ENCODE measurements around the gene NBPF8. TPM values are rescaled to one million over a fixed set of nuclear protein-coding genes. Genes with fewer than 3 reads are reported as not detected.
"Not testable (repeated sequence)": the region's sequence is repeated elsewhere in the genome, so short reads cannot be mapped to it uniquely, and the experiment has no call there.

NBPF8 gene
- total and polyA plus RNA-seq, 2 experiments from 2014 or later = 0.97 to 1.8 TPM

DNA sequence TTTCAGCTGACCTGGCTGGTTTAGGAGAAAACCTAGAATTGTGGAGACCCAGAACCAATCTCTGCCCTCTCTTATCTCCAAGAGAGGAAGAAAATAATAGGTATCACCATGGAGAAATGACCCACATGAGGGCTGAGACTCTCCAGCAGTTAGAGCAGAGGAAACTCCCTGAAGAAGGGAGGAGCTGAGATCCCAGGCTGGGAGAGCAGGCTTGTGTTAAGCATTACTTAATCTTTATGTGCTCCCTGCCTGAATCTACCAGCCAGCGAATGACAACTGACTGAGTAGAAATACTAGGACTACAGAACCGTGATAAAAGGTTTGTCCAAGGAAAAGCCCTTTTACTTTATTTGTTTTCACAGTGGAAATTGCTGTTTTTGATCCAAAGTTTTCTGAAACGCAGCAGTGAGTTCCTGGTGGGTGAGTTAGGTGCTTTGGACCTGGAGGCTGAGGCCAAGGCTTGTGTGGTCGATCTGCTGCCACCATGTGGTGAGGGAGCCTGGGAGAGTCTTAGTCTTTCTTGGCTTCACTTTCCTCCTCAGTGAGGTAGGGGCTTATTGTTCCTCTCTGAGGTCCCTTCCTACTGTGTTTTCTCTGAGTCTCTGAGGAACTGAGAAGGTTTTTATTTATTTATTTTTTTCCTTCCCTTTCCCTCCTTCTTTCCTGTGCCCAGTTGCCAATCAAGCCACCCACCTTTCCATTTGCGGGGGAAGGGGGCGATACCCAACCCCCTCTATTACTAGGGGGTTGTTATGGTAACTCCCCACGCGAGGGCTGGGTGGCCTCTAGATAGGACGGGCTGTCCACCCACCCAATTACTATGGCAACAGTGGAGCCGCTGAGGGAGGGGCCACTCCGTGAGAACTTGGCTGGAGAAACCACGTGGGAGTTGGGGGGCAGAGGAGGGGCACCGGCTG, 21.3 kb upstream of the NBPF8 start:
- not testable (repeated sequence) for H3K79me2 ChIP-seq (replicated peaks; ENCODE audit: insufficient read depth); H3K27me3 ChIP-seq (ENCODE audit: insufficient read depth); H3K27me3 Mint-ChIP-seq (ENCODE audit: insufficient read depth, low read depth, poor library complexity); H2AFZ ChIP-seq; H3K9me2 ChIP-seq (ENCODE audit: insufficient read depth); H3K9me3 Mint-ChIP-seq; H3K4me3 ChIP-seq; H3F3A ChIP-seq (replicated peaks; ENCODE audit: low read depth); H3K27ac ChIP-seq (ENCODE audit: low read depth); H3K4me3 Mint-ChIP-seq; H4K20me1 ChIP-seq (replicated peaks; ENCODE audit: insufficient read depth); H3K4me2 ChIP-seq; H3K4me1 ChIP-seq (ENCODE audit: insufficient read depth); H3K36me3 ChIP-seq (ENCODE audit: insufficient read depth); H3K27ac Mint-ChIP-seq; H3K36me3 Mint-ChIP-seq (ENCODE audit: low read depth); H3K4me1 Mint-ChIP-seq
- ATAC-seq (peak; percentile 58), DNase-seq (ENCODE audit: low spot score) (peak; percentile 1)

- H3K4me3 ChIP-seq; H2AFZ ChIP-seq; H3K4me3 Mint-ChIP-seq; ATAC-seq; DNase-seq (ENCODE audit: low spot score); H3K27me3 ChIP-seq (ENCODE audit: insufficient read depth); H3K36me3 Mint-ChIP-seq (ENCODE audit: low read depth); H3K79me2 ChIP-seq (replicated peaks; ENCODE audit: insufficient read depth); H3K4me1 Mint-ChIP-seq; H3K27me3 Mint-ChIP-seq (ENCODE audit: insufficient read depth, low read depth, poor library complexity); H3K4me2 ChIP-seq; H3F3A ChIP-seq (replicated peaks; ENCODE audit: low read depth); H3K27ac Mint-ChIP-seq; H3K36me3 ChIP-seq (ENCODE audit: insufficient read depth); H3K4me1 ChIP-seq (ENCODE audit: insufficient read depth); H3K27ac ChIP-seq (ENCODE audit: low read depth); H3K9me3 Mint-ChIP-seq; H4K20me1 ChIP-seq (replicated peaks; ENCODE audit: insufficient read depth); H3K9me2 ChIP-seq (ENCODE audit: insufficient read depth): not testable (repeated sequence)
These were observed 9.5 kb upstream of the NBPF8 start for GRCh38 chr1:120405348-120405747.

- peak; percentile 15 for ATAC-seq
- not testable (repeated sequence) for H3K36me3 Mint-ChIP-seq (ENCODE audit: low read depth); H4K20me1 ChIP-seq (replicated peaks; ENCODE audit: insufficient read depth); H3K27me3 Mint-ChIP-seq (ENCODE audit: insufficient read depth, low read depth, poor library complexity); H3K9me2 ChIP-seq (ENCODE audit: insufficient read depth); H3K4me2 ChIP-seq; H3K27ac ChIP-seq (ENCODE audit: low read depth); H3K4me1 Mint-ChIP-seq; H3K36me3 ChIP-seq (ENCODE audit: insufficient read depth); H3K79me2 ChIP-seq (replicated peaks; ENCODE audit: insufficient read depth); H3K27ac Mint-ChIP-seq; H3K4me3 Mint-ChIP-seq; H3K4me1 ChIP-seq (ENCODE audit: insufficient read depth); DNase-seq (ENCODE audit: low spot score); H3K9me3 Mint-ChIP-seq; H3F3A ChIP-seq (replicated peaks; ENCODE audit: low read depth); H2AFZ ChIP-seq
- Histone ChIP-seq H3K27me3 (ENCODE audit: insufficient read depth) (peaks cover 22% of the 10 kb centered on the region), H3K4me3 (peak overlapping the region; percentile 56; the same call in 1 of the 2 replicates)
These were observed 384 bp upstream of the NBPF8 start for GRCh38 chr1:120414451-120414850.

- H3K4me3 Mint-ChIP-seq = peak overlapping the region; percentile 69
- DNase-seq (ENCODE audit: low spot score) (peak; percentile 18), ATAC-seq (peak; percentile 66)
- not testable (repeated sequence) for H3K27ac Mint-ChIP-seq; H3K4me1 Mint-ChIP-seq; H4K20me1 ChIP-seq (replicated peaks; ENCODE audit: insufficient read depth); H3K9me2 ChIP-seq (ENCODE audit: insufficient read depth); H3F3A ChIP-seq (replicated peaks; ENCODE audit: low read depth); H3K27ac ChIP-seq (ENCODE audit: low read depth); H3K27me3 Mint-ChIP-seq (ENCODE audit: insufficient read depth, low read depth, poor library complexity); H3K9me3 Mint-ChIP-seq; H3K36me3 Mint-ChIP-seq (ENCODE audit: low read depth); H3K36me3 ChIP-seq (ENCODE audit: insufficient read depth); H3K79me2 ChIP-seq (replicated peaks; ENCODE audit: insufficient read depth); H3K4me1 ChIP-seq (ENCODE audit: insufficient read depth)
- peak overlapping the region; percentile 89; the same call in 1 of the 2 replicates for H2AFZ ChIP-seq
- peaks cover 22% of the 10 kb centered on the region for H3K27me3 ChIP-seq (ENCODE audit: insufficient read depth)
- peak overlapping the region; percentile 56 for H3K4me3 ChIP-seq
- H3K4me2 ChIP-seq = peak overlapping the region; percentile 76
- peak; percentile 51 for TF ChIP-seq EZH2 (IDR thresholded peaks at IDR 0.05; ENCODE audit: low read depth, unreplicated experiment)
These were observed 692 bp downstream of the NBPF8 start for GRCh38 chr1:120415492-120415961.

DNA sequence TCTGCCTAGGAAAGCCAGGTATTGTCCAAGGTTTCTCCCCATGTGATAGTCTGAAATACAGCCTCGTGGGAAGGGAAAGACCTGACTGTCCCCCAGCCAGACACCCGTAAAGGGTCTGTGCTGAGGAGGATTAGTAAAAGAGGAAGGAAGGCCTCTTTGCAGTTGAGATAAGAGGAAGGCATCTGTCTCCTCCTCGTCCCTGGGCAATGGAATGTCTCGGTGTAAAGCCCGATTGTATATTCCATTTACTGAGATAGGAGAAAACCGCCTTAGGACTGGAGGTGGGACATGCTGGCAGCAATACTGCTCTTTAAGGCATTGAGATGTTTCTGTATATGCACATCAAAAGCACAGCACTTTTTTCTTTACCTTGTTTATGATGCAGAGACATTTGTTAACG, 10.2 kb downstream of the NBPF8 start:
- H3K9me3 Mint-ChIP-seq; ATAC-seq; H2AFZ ChIP-seq; H3F3A ChIP-seq (replicated peaks; ENCODE audit: low read depth); H3K79me2 ChIP-seq (replicated peaks; ENCODE audit: insufficient read depth); H3K27ac ChIP-seq (ENCODE audit: low read depth); H3K4me1 Mint-ChIP-seq; H3K4me3 Mint-ChIP-seq; H3K27ac Mint-ChIP-seq; H3K4me1 ChIP-seq (ENCODE audit: insufficient read depth); DNase-seq (ENCODE audit: low spot score); H3K4me3 ChIP-seq; H3K9me2 ChIP-seq (ENCODE audit: insufficient read depth); H3K36me3 Mint-ChIP-seq (ENCODE audit: low read depth); H4K20me1 ChIP-seq (replicated peaks; ENCODE audit: insufficient read depth); H3K36me3 ChIP-seq (ENCODE audit: insufficient read depth); H3K27me3 Mint-ChIP-seq (ENCODE audit: insufficient read depth, low read depth, poor library complexity): not testable (repeated sequence)
- peaks cover 50% of the 10 kb centered on the region for H3K27me3 ChIP-seq (ENCODE audit: insufficient read depth)
- H3K4me2 ChIP-seq = peak overlapping the region; percentile 57; the same call in 1 of the 2 replicates

- H3K36me3 ChIP-seq (ENCODE audit: insufficient read depth); H3K27ac ChIP-seq (ENCODE audit: low read depth); H3K9me2 ChIP-seq (ENCODE audit: insufficient read depth); H3K36me3 Mint-ChIP-seq (ENCODE audit: low read depth); H2AFZ ChIP-seq; H3K79me2 ChIP-seq (replicated peaks; ENCODE audit: insufficient read depth); DNase-seq (ENCODE audit: low spot score); H3K9me3 Mint-ChIP-seq; H3K4me2 ChIP-seq; H3K4me1 Mint-ChIP-seq; H4K20me1 ChIP-seq (replicated peaks; ENCODE audit: insufficient read depth); H3K4me1 ChIP-seq (ENCODE audit: insufficient read depth); H3K27ac Mint-ChIP-seq; H3K4me3 ChIP-seq; H3K4me3 Mint-ChIP-seq; H3F3A ChIP-seq (replicated peaks; ENCODE audit: low read depth); ATAC-seq; H3K27me3 Mint-ChIP-seq (ENCODE audit: insufficient read depth, low read depth, poor library complexity): not testable (repeated sequence)
- peaks cover 18% of the 10 kb centered on the region for H3K27me3 ChIP-seq (ENCODE audit: insufficient read depth)
These were observed 16.8 kb downstream of the NBPF8 start for GRCh38 chr1:120431626-120432025.

Data from GM23338 (cell line).